ENCODE data around the gene GAB4.
"Not testable (repeated sequence)": the region's sequence is repeated elsewhere in the genome, so short reads cannot be mapped to it uniquely, and the experiment has no call there.

The GAB4 gene

DNA sequence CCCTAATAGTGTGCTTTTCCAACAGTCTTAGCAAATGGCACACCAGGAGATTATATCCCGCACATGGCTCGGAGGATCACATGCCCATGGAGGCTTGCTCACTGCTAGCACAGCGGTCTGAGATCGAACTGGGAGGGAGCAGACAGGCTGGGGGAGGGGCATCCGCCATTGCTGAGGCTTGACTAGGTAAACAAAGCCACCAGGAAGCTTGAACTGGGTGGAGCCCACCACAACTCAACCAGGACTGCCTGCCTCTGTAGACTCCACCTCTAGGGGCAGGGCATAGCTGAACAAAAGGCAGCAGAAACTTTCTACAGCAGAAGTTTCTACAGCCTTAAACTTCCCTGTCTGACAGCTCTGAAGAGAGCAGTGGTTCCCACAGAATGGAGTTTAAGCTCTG lies 16.4 kb upstream of the GAB4 start:
- not testable (repeated sequence) for H3K9me3 ChIP-seq (ENCODE audit: control insufficient read depth, low read length)
- 63% methylated on average over 5 of the region's 5 CpGs for WGBS

DNA sequence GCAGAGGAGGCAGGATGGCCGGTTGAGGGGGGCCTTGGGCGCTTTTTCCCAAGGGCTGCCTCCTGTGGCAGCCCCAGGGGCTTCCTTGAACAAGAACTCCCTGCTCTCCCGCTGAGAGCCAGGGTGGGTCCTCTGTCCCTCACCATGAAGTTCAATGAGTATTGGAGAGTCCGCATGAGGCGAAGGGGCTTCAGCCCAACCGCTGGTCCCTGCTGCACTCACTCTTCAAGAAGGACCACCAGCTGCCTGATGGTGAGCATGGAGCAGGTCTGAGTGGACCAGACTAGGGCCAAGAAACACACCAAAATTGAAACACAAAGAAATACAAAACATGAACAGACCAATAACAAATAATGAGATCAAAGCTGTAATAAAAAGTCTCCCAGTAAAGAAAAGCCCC lies 7.5 kb upstream of the GAB4 start:
- H3K9me3 ChIP-seq (ENCODE audit: control insufficient read depth, low read length); H3K4me2 ChIP-seq (ENCODE audit: low read length, poor library complexity, severe bottlenecking); H3K36me3 ChIP-seq (ENCODE audit: control insufficient read depth in 1 of 2, insufficient read depth in 2 of 2, low read depth in 1 of 2, low read length in 2 of 2); H4K8ac ChIP-seq (ENCODE audit: low read length); DNase-seq; H4K91ac ChIP-seq (ENCODE audit: low read length); H3K23ac ChIP-seq (ENCODE audit: low read length in 2 of 2); H3K79me1 ChIP-seq (replicated peaks; ENCODE audit: low read length, poor library complexity, severe bottlenecking); H3K14ac ChIP-seq (ENCODE audit: low read length in 2 of 2); H2AFZ ChIP-seq (ENCODE audit: low read depth, low read length); H3K4ac ChIP-seq (ENCODE audit: low read depth in 1 of 2, low read length in 2 of 2); H3K27me3 ChIP-seq (ENCODE audit: control insufficient read depth in 1 of 2, insufficient read depth in 1 of 2, low read length in 2 of 2); H3K27ac ChIP-seq (ENCODE audit: low read length, poor library complexity, severe bottlenecking); H2BK120ac ChIP-seq (ENCODE audit: low read depth, low read length); H2BK5ac ChIP-seq (ENCODE audit: low read depth, low read length, poor library complexity, severe bottlenecking); H2BK15ac ChIP-seq (ENCODE audit: low read depth, poor library complexity, severe bottlenecking); H3K18ac ChIP-seq (ENCODE audit: low read depth in 1 of 2, low read length in 2 of 2); H3K4me1 ChIP-seq (ENCODE audit: control insufficient read depth, insufficient read depth, low read depth, low read length); H2BK12ac ChIP-seq (ENCODE audit: low read length in 2 of 2); H2AK5ac ChIP-seq (ENCODE audit: low read length, severe bottlenecking); H3K4me3 ChIP-seq (ENCODE audit: insufficient read depth in 1 of 2, low read depth in 1 of 2, low read length in 2 of 2); H3K9ac ChIP-seq (ENCODE audit: low read length): not testable (repeated sequence)
- 57% methylated on average over 4 of the region's 6 CpGs for WGBS

More for the DNA sequence above, 16.4 kb upstream of the GAB4 start:
- not testable (repeated sequence) for H3K36me3 ChIP-seq (ENCODE audit: control insufficient read depth in 1 of 2, insufficient read depth in 2 of 2, low read depth in 1 of 2, low read length in 2 of 2); H3K4me3 ChIP-seq (ENCODE audit: insufficient read depth in 1 of 2, low read depth in 1 of 2, low read length in 2 of 2); H2BK15ac ChIP-seq (ENCODE audit: low read depth, poor library complexity, severe bottlenecking); H2BK120ac ChIP-seq (ENCODE audit: low read depth, low read length); H3K9ac ChIP-seq (ENCODE audit: low read length); H3K4ac ChIP-seq (ENCODE audit: low read depth in 1 of 2, low read length in 2 of 2); H3K18ac ChIP-seq (ENCODE audit: low read depth in 1 of 2, low read length in 2 of 2); H3K23ac ChIP-seq (ENCODE audit: low read length in 2 of 2); H3K79me1 ChIP-seq (replicated peaks; ENCODE audit: low read length, poor library complexity, severe bottlenecking); H2AFZ ChIP-seq (ENCODE audit: low read depth, low read length); DNase-seq; H4K91ac ChIP-seq (ENCODE audit: low read length); H4K8ac ChIP-seq (ENCODE audit: low read length); H3K4me2 ChIP-seq (ENCODE audit: low read length, poor library complexity, severe bottlenecking); H3K27me3 ChIP-seq (ENCODE audit: control insufficient read depth in 1 of 2, insufficient read depth in 1 of 2, low read length in 2 of 2); H3K14ac ChIP-seq (ENCODE audit: low read length in 2 of 2); H3K27ac ChIP-seq (ENCODE audit: low read length, poor library complexity, severe bottlenecking); H2AK5ac ChIP-seq (ENCODE audit: low read length, severe bottlenecking); H3K4me1 ChIP-seq (ENCODE audit: control insufficient read depth, insufficient read depth, low read depth, low read length); H2BK5ac ChIP-seq (ENCODE audit: low read depth, low read length, poor library complexity, severe bottlenecking); H2BK12ac ChIP-seq (ENCODE audit: low read length in 2 of 2)

DNA sequence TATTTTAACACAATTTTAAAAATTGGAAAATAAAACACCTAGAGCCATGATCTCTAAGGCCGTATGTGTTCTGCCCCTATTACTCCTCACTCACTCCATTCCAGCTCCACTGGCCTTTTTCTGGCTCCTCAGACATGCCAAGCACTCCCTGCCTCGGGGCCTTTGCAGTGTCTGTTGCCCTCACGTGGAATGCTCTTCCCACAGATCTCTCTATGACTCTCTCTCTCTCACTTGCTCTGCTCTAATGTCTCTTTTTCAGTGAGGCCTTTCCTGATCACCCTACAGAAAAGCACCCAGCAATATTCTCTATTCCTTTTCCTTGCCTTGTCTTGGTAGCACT lies 6.0 kb upstream of the GAB4 start:
- H2BK15ac ChIP-seq (ENCODE audit: low read depth, poor library complexity, severe bottlenecking); H3K27ac ChIP-seq (ENCODE audit: low read length, poor library complexity, severe bottlenecking); H3K9ac ChIP-seq (ENCODE audit: low read length); H4K91ac ChIP-seq (ENCODE audit: low read length); H3K4me3 ChIP-seq (ENCODE audit: insufficient read depth in 1 of 2, low read depth in 1 of 2, low read length in 2 of 2); H3K36me3 ChIP-seq (ENCODE audit: control insufficient read depth in 1 of 2, insufficient read depth in 2 of 2, low read depth in 1 of 2, low read length in 2 of 2); H4K8ac ChIP-seq (ENCODE audit: low read length); H2AK5ac ChIP-seq (ENCODE audit: low read length, severe bottlenecking); H2BK5ac ChIP-seq (ENCODE audit: low read depth, low read length, poor library complexity, severe bottlenecking); H2BK120ac ChIP-seq (ENCODE audit: low read depth, low read length); DNase-seq; H3K4me1 ChIP-seq (ENCODE audit: control insufficient read depth, insufficient read depth, low read depth, low read length); H3K4ac ChIP-seq (ENCODE audit: low read depth in 1 of 2, low read length in 2 of 2); H3K18ac ChIP-seq (ENCODE audit: low read depth in 1 of 2, low read length in 2 of 2); H3K79me1 ChIP-seq (replicated peaks; ENCODE audit: low read length, poor library complexity, severe bottlenecking); H3K4me2 ChIP-seq (ENCODE audit: low read length, poor library complexity, severe bottlenecking); H2AFZ ChIP-seq (ENCODE audit: low read depth, low read length); H3K23ac ChIP-seq (ENCODE audit: low read length in 2 of 2); H3K14ac ChIP-seq (ENCODE audit: low read length in 2 of 2); H2BK12ac ChIP-seq (ENCODE audit: low read length in 2 of 2); H3K9me3 ChIP-seq (ENCODE audit: control insufficient read depth, low read length): not testable (repeated sequence)
- peaks cover 0 to 10% of the 10 kb centered on the region in 2 experiments for H3K27me3 ChIP-seq (ENCODE audit: control insufficient read depth in 1 of 2, insufficient read depth in 1 of 2, low read length in 2 of 2)
- WGBS: 55% methylated on average over 3 of the region's 3 CpGs

DNA sequence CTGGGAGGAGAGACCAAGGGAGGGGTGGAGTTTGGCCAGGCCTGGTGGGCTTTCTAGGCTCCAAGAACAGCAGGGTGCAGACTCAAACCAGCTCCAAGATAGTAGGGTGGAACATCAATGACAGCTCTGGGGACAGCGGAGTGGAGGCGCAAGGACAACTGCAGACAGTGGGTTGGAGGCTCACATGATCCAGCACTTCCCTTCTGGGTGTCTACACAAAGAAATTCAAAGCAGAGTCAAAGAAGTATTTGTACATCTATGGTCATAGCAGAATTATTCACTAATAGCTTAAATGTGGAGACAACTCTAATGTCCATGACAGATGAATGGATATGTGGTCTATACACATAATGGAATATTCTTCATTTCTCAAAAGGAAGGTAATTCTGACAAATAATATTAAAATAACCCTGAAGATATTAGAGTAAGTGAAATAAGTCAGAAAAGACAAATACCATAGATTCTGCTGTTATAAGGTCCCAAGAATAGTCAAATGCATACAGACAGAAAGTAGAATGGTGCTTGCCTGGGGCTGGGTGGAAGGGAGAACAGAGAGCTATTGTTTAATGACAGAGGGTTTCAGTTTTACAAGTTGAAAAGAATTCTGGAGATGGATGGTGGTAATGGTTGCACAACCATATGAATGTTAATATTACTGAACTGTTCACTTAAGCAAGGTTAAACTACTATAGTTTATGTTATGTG lies 5.5 kb upstream of the GAB4 start:
- H3K79me1 ChIP-seq (replicated peaks; ENCODE audit: low read length, poor library complexity, severe bottlenecking): no peaks in the 10 kb centered on the region
- 100% methylated on average over 2 of the region's 2 CpGs for WGBS
- no peak for DNase-seq

More for the DNA sequence above, 5.5 kb upstream of the GAB4 start:
- no peak overlapping the region for H2AFZ ChIP-seq (ENCODE audit: low read depth, low read length)
- H2BK5ac ChIP-seq (ENCODE audit: low read depth, low read length, poor library complexity, severe bottlenecking): no peak overlapping the region
- no peaks in the 10 kb centered on the region for H3K9me3 ChIP-seq (ENCODE audit: control insufficient read depth, low read length)
- no peak overlapping the region for H3K27ac ChIP-seq (ENCODE audit: low read length, poor library complexity, severe bottlenecking)
- H3K36me3 ChIP-seq (ENCODE audit: control insufficient read depth in 1 of 2, insufficient read depth in 2 of 2, low read depth in 1 of 2, low read length in 2 of 2): no peaks in the 10 kb centered on the region
- no peak overlapping the region for H4K91ac ChIP-seq (ENCODE audit: low read length)
- no peak overlapping the region for H3K4ac ChIP-seq (ENCODE audit: low read depth in 1 of 2, low read length in 2 of 2)
- H3K23ac ChIP-seq (ENCODE audit: low read length in 2 of 2): no peak overlapping the region
- no peak overlapping the region for H3K9ac ChIP-seq (ENCODE audit: low read length)
- H3K4me1 ChIP-seq (ENCODE audit: control insufficient read depth, insufficient read depth, low read depth, low read length): no peaks in the 10 kb centered on the region
- H3K4me2 ChIP-seq (ENCODE audit: low read length, poor library complexity, severe bottlenecking): no peak overlapping the region
- H2BK12ac ChIP-seq (ENCODE audit: low read length in 2 of 2): no peak overlapping the region
- H3K4me3 ChIP-seq (ENCODE audit: insufficient read depth in 1 of 2, low read depth in 1 of 2, low read length in 2 of 2): no peak overlapping the region
- H2AK5ac ChIP-seq (ENCODE audit: low read length, severe bottlenecking): no peak overlapping the region
- H2BK15ac ChIP-seq (ENCODE audit: low read depth, poor library complexity, severe bottlenecking): no peak overlapping the region
- H3K14ac ChIP-seq (ENCODE audit: low read length in 2 of 2): no peak overlapping the region
- no peak overlapping the region for H2BK120ac ChIP-seq (ENCODE audit: low read depth, low read length)
- H3K27me3 ChIP-seq (ENCODE audit: control insufficient read depth in 1 of 2, insufficient read depth in 1 of 2, low read length in 2 of 2): peaks cover 0 to 14% of the 10 kb centered on the region in 2 experiments
- no peak overlapping the region for H3K18ac ChIP-seq (ENCODE audit: low read depth in 1 of 2, low read length in 2 of 2)
- no peak overlapping the region for H4K8ac ChIP-seq (ENCODE audit: low read length)

All from mesenchymal stem cell (in vitro differentiated cells and primary cell).